Fibroblast of the aortic adventitia (primary cell): Measurements from ENCODE around the gene CDH22. TPM values are rescaled to one million over a fixed set of nuclear protein-coding genes. Genes with fewer than 3 reads are reported as not detected.

Experiments used
- DNase-seq: peaks from one replicate; pipeline ENCODE4 v3.0.0-alpha.2; 2010; ENCODE audit warnings: low read depth
- H3K4me3 ChIP-seq: 2 replicates; pipeline ENCODE4 v1.5.1; 2011; ENCODE audit warnings: low read depth, mild to moderate bottlenecking, control low read depth, low read length, moderate library complexity
- total RNA-seq: library from RNA; depleted of rRNA; stranded (reverse); fragments of >200 nt; gene quantifications from 2 replicates; pipeline ENCODE4 v1.2.3, GENCODE V29; 2012; ENCODE audit warnings: low replicate concordance
- TF ChIP-seq, protein P1 (sequence below): IDR thresholded peaks from 2 replicates; pipeline ENCODE4 v1.5.1; 2011; ENCODE audit warnings: mild to moderate bottlenecking, low read length, control low read depth, inconsistent platforms; ENCODE audit not compliant: insufficient read depth

CDH22 gene
- total RNA-seq, 1 donor, result not detected

DNA sequence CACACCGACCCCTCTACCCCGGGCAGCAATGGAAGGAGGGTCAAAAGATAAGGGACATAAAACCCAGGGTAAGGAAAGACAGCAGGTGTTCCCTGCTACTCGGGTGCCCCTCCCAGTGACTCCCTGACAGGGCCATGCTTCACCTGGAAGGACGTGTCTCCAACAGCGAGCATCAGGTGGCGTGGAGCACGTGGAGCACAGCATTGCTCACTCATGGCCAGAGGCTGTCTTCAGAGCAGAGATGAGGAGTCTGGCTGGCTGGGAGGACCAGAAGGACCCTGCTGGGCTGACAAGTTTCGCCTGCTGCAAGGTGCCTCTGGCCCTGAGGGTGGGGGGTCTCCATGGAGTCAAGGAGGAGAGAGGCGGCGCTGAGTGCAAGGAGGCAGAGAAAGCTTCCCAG is 15.3 kb upstream of the CDH22 start:
- TF ChIP-seq, protein P1, sequence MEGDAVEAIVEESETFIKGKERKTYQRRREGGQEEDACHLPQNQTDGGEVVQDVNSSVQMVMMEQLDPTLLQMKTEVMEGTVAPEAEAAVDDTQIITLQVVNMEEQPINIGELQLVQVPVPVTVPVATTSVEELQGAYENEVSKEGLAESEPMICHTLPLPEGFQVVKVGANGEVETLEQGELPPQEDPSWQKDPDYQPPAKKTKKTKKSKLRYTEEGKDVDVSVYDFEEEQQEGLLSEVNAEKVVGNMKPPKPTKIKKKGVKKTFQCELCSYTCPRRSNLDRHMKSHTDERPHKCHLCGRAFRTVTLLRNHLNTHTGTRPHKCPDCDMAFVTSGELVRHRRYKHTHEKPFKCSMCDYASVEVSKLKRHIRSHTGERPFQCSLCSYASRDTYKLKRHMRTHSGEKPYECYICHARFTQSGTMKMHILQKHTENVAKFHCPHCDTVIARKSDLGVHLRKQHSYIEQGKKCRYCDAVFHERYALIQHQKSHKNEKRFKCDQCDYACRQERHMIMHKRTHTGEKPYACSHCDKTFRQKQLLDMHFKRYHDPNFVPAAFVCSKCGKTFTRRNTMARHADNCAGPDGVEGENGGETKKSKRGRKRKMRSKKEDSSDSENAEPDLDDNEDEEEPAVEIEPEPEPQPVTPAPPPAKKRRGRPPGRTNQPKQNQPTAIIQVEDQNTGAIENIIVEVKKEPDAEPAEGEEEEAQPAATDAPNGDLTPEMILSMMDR, result no peak
- no peak for DNase-seq
- H3K4me3 ChIP-seq, result no peak overlapping the region

DNA sequence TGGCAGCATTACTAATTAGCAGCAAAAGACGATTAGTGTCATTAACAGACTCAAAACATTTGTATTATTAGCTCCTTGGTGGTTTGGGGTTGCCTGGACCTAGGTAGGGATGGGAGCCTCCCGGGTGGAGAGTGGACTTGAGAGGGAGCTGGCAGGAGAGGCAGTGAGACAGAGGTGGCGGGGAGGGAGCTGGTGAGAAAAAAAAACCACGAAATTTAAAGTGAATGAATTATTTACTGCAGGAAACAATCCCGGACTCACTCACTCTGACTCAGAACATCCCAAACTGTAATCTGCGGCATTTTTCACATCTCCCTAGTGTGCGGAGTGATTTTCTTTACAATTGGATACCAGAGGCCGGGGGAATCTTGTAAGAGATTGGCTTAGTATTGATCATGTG is 14.3 kb upstream of the CDH22 start:
- TF ChIP-seq, protein P1, result no peak
- H3K4me3 ChIP-seq, result no peak overlapping the region
- DNase-seq, result no peak

DNA sequence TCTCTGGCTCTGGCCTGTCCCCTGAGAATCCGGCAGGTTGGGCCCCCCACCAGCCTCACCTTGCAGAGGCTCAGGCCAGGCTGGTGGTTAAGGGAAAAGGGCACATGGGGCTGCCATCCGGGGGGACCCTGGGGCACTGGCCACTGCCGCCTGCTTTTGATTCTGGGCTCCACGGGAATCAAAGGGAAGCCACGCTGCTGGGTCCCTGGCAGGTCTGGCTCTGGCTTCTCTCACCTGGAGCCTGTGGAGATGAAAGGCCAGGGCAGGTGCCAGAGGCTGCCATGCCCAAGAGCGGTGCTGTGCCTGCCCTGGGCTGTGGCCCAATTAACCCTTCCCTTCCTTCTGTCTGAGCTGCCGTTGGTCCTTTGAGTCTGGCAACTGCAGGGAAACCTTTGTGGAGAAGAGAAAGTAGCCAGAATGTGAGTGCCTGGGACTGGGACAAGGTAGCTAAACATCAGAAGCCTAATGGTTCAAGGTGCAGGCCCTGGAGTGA is 9.4 kb upstream of the CDH22 start:
- TF ChIP-seq, protein P1, result no peak
- DNase-seq, result no peak

DNA sequence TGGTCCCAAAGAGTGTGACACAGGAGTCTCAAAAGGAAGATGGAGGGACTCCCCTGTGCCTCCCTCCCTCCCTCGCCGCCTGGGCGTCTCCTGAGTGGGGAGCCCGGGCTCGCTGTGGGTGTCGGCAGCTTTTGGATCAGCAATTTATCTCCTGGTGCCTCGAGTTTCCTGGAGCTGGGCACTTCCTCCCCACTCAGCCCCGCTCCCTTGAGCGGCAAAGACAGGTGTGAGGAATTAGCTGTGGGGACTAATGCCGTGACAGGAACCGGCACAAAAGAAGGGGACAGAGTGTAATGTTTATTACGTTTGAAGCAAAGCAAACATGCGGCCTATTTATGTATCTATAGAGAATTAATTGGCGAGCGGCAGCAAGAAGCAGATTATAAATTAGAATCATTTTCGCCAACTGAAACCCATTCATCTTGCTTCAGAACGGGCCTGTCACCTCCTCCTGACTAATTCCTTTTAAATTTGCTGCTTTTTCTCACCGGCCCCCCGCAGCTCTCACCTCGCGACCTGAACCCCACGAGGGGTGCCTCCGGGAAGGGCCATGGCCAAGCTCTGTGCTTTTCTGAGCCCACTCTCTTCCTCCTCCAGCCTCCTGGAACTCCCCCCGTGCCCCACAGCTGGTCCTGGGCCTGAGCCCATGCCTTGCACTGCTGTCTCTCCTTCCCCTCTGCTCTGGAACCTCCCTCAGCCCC is 8.8 kb upstream of the CDH22 start:
- TF ChIP-seq, protein P1, result no peak
- no peak for DNase-seq
- no peak overlapping the region for H3K4me3 ChIP-seq

More for the DNA sequence above, 9.4 kb upstream of the CDH22 start:
- no peak overlapping the region for H3K4me3 ChIP-seq

DNA sequence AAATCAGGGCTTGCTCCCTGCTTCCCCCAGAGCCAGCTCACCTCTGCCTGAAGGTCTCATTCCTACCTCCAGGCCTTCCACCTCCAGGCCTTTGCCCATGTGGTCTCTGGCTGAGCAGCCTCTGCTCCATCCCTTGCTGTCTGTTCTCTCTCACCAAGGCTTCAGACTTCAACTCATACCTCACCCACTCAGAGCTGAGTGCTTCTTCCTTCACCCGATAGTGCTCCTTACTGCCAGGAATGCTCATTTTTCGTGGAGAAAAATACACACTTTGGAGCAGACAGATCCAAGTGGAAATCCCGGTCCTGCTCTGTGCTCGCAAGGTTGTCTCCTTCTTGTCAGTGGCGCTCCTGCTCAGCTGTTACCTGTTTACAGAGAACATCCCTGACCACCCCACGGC is 7.0 kb upstream of the CDH22 start:
- no peak for DNase-seq
- H3K4me3 ChIP-seq, result no peak overlapping the region
- TF ChIP-seq, protein P1, result no peak

DNA sequence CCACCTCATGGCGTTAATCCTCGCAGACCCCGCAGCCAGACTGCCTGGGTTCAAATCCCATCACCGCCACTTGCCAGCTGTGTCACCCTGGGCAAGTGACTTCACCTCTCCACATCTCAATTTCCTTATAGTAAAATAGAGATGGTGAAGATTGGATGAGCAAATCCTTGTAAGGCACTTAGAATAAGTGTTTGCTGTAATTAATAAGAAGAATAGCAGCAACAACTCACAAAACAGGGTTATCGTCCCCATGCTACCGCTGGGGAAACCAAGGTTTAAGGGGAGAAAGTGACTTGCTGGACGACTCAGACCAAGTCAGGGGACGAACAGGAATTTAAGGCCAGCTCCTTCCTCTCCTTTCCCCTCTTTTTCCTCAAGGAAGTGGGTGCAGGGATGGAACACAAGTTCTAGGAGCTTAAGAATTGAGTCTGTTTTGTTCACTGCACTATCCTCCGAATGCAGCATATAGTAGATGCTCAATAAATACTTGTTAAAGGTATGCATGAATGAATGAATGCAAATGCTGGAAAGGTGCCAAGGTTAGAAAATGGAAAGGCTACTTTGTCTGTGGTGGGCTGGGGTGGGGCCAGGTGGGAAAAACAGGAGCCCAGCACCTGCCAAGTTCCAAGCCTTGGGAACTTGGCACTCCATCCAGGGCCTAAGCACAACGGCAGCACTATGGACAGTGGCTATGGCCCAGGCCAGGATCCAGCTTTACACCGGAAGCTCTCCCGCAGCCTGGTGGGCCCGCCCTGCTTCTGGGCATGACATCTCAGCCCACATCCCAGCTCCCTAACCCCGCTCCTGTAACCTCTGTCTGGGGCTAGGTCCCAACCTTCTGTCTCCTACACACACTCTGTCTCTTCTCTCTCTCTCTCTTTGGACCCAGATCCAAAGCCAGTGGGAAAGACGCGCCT is 4.9 kb upstream of the CDH22 start:
- no peak for DNase-seq
- TF ChIP-seq, protein P1, result no peak

More for the DNA sequence above, 4.9 kb upstream of the CDH22 start:
- H3K4me3 ChIP-seq, result no peak overlapping the region
